Inflammatory macrophage treated with lipopolysaccharide for 4 hours (primary cell): ENCODE data around the gene DNAH3.
"Not testable (repeated sequence)": the region's sequence is repeated elsewhere in the genome, so short reads cannot be mapped to it uniquely, and the experiment has no call there.

Source experiments
- DNase-seq: peaks from one replicate; pipeline ENCODE4 v3.0.0-alpha.2; 2020

The DNAH3 gene

GRCh38 chr16:21120976-21121520 is 29.6 kb downstream of the DNAH3 start:
- no peak for DNase-seq

GRCh38 chr16:21117567-21117966 is 33.1 kb downstream of the DNAH3 start:
- DNase-seq: no peak

DNA sequence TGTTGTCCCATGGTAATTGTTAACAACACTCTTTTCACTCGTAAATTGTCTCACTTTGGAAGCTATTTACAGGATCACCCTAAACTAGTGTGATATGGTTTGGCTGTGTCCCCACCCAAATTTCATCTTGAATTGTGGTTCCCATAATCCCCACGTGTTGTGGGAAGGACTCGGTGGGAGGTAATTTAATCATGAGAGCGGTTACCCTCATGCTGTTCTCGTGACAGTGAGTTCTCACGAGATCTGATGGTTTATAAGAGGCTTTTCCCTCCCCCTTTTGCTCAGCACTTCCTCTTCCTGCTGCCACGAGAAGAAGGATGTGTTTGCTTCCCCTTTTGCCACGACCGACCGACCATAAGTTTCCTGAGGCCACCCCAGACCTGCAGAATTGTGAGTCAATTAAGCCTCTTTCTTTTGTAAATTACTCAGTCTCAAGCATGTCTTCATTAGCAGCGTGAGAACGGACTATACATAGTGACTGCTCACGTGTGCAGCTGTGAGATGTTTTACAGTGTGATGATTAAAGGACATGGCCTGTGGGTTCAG is 34.4 kb downstream of the DNAH3 start:
- DNase-seq: peak; percentile 41

- not testable (repeated sequence) for DNase-seq
Observed at GRCh38 chr16:21115551-21115950, 35.1 kb downstream of the DNAH3 start.

DNA sequence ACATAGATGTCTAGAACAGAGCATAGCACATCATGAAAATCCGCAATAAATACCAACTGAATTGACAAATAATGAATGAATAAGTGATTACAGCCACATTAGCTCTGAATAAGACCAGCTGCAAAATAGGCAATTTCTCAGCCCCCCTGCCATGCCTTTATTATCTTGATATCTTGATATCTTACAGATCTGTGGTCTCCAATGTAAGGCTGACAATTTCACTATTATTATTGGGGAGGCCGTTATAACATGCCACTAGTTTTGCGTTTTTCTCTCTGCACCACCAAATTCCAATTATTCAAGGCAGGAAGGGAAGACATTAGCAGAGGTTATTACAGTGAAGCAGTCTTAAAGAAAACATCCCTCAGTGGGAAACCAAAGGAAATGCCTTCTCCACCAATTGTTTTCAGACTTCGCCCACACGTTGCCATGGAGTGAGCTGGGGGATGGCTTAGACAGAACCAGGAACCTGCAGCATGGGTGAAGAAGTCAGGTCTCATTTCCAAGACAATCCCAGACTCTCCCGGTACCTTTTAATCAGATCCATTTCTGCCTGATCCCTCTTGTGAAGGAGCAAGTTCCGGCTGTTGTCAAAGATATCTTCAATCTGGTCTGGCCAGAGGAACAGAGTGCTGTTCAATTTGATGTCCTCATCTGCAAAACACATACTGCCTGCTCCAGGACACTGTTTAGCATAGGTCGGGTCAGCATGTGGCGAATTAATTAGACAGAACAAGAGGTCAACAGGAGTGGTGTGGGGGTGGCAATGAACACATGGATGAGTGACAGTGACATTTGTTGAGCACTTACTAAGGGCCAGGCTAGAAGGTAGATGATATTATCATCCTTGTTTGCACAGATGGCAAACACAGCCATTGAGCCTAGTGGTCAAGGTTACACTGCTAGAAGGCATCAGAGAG is 46.4 kb downstream of the DNAH3 start:
- peak; percentile 18 for DNase-seq

DNA sequence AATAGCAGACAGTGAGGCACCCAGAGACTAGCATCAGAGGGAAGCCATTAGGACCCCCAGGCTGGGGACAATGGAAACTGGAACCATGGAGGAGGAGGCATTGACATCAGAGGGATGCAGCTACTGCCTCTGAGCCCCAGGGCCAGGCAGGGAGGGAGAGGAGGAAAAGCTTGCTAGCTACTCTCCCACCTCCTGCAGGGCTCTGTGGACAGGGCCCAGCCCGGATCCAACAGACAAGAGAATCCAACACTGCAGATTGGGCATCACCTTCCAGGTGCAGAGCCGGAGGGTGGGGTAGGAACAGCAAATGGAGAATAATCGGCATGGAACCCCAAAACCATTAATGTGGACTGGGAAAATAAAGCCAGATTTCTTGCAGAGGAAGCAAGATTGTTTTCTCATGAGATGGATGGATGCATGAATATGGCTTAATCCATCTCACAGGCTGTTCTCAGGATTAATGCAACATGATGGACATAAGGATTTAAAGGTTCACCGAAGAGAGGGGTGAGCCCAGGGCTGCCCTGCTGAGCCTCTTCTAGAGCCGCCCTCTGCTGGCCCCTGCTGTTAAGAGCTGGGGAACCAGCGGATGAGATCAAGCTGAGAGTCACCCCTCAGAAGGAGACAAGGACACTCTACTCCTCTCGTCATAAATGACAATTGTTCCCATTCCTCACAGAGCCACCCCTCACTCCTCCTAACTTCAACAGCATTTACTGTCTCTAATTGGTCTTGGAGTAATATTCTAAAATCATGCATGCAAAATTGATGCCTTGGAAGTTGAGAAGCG is 48.8 kb downstream of the DNAH3 start:
- peak; percentile 1 for DNase-seq

DNA sequence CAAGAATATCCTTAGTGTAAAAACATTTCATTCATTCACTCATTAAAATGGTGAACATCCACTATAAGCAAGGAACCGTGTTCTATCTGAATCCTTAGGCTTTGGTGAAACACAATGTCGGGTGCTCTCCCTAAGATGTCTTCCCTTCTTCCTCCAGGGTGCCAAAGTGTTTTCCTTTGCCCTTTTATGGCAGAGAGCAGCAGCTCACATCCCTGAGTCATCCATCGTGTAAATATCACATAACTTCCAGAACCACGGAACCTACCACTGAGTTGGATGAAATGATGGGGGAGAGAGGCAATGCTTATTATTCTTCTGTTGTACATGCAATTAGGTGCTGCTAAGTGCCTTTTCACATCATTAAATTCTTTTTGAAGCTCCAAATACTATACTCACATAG is 50.2 kb downstream of the DNAH3 start:
- no peak for DNase-seq

- no peak for DNase-seq
Observed at GRCh38 chr16:21097151-21097550, 53.5 kb downstream of the DNAH3 start.

DNA sequence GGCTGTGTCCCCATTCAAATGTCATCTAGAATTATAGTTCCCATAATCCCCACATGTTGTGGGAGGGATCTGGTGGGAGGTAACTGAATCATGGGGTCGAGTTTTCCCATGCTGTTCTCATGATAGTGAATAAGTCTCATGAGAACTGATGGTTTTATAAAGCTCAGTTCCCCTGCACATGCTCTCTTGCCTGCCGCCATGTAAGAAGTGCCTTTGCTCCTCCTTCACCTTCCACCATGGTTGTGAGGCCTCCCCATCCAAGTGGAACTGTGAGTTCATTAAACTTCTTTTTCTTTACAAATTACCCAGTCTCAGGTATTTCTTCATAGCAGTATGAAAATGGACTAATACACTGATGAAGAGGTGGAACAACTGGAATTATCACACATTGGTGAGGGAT is 55.9 kb downstream of the DNAH3 start:
- DNase-seq: not testable (repeated sequence)

- no peak for DNase-seq
Observed at GRCh38 chr16:21092951-21093350, 57.7 kb downstream of the DNAH3 start.

- DNase-seq: no peak
Observed at GRCh38 chr16:21088646-21089538, 61.8 kb downstream of the DNAH3 start.

DNA sequence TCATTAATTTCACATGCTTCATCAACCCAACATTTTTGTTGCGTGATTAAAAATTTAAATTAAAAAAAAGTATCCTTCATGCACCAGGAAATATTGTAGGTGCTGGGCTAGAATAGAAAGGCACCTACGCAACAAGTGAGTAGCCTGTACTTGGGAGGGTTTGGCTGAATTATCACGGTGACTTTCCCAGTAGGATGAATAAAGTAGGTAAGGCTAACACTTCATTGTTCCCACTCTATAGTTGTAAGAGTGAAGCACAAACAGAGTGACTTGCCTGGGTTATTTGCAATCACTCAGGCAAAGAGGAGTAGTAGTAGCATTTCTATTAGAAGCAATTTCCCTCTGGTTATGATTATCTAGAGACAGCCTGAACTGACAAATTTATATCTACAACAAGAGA is 62.5 kb downstream of the DNAH3 start:
- no peak for DNase-seq

DNA sequence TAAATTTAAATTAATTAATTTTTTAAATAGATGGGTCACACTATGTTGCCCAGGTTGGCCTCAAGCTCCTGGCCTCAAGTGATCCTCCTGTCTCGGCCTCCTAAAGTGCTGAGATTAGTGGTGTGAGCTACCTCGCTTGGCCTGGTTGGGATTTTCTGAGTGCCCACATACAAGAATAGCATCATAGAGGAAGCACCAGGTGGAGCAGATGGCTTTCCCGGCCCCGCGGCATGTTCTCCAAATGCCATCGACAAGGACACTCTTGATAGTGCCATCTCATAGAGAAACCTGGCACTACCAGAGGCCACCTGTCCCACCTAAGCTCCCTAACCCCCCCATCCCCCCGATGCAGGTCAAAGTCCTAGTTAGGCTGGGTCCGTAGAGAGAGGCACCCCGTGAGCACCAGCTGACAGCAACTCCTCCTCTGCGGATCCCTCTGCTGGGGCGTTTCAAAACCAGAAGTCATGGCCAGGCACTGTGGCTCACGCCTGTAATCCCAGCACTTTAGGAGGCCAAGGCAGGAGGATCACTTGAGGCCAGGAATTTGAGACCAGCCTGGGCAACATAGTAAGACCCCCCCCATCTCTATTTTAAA is 65.9 kb downstream of the DNAH3 start:
- no peak for DNase-seq

- peak; percentile 52 for DNase-seq
Observed at GRCh38 chr16:21083729-21084268, 66.8 kb downstream of the DNAH3 start.

GRCh38 chr16:21081329-21081728 is 69.3 kb downstream of the DNAH3 start:
- DNase-seq: no peak

GRCh38 chr16:21078563-21078962 is 72.1 kb downstream of the DNAH3 start:
- DNase-seq: no peak

DNA sequence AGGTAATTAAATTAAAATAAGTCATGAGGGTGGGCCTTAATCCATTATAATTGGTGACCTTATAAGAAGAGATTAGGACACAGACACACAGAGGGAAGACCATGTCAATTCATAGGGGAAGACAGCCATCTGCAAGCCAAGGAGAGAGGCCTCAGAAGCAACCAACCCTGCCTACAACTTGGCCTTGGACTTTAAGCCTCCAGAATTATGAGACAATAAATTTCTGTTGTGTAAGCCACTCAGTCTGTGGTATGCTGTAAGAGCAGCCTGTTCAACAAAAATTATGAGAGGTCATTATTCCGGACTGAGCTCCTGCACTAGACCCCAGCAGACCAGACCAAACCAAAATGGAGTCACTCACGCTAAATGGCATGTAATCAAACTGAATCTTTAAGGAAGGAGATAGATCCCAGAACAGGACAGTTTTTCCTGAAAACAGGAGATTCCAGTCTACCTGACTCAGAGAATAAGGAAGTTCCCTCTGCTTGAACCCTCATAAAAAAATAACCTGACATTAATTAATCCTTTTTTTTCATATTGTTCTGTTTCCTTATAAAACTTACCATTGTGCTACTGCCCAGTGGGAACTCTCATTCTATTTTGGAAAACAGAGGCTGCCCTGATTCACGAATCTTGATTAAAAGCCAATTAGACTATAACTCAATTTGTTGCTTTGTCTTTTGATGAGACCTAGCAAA is 74.3 kb downstream of the DNAH3 start:
- DNase-seq: no peak

GRCh38 chr16:21075252-21075651 is 75.4 kb downstream of the DNAH3 start:
- DNase-seq: no peak

DNA sequence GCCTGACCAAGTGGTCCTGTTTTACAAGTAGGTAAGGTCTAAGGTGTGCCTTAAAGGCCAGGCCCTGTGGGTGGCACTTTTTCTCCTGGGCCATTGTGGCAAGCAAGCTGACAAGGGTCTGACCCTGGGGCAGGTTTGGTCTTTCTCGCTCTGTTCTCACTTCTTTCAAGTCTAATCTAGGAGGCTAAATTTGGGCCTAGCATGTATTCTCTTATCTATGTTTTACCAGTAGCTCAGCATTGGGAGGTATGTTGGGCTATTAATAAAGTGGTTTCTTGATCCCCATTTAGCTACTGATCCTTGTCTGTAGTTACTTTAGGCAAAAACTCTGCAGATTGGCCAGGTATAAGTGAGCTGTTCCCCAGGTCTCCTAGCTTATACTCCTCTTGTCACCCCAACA is 77.7 kb downstream of the DNAH3 start:
- no peak for DNase-seq

DNA sequence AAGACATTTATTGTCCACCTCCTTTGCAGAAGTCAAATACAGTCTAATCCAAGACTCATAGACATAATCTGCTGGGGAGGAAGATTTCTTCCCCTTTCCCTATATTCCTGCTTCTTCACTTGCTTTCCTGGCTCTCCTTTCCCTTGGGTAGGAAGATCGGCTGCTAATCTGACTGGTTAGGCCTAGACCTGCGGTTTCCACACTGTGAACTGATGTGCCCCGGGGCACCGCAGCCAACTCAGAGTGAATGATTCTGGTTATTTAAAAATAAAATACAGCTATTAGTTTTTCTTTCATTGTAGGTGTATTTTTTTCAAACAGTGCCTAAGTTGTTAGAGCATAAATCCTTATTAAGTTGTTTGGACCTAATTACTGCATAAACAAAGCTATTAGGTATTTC is 78.9 kb downstream of the DNAH3 start:
- no peak for DNase-seq

GRCh38 chr16:21070564-21070963 is 80.1 kb downstream of the DNAH3 start:
- no peak for DNase-seq
